HEK293 (cell line): ENCODE results near the gene PIM1.

Experiments
- HOXD13 ChIP-seq: sonication (generic); formaldehyde crosslinking; IDR thresholded peaks from 2 replicates; pipeline ENCODE4 v1.8.0; 2022; ENCODE audit warnings: missing genetic modification reagents, borderline replicate concordance
- MZF1 ChIP-seq: fragments of 450-650 bp; formaldehyde crosslinking; IDR thresholded peaks from 2 replicates; pipeline ENCODE4 v1.5.1; 2017; ENCODE audit warnings: missing biosample characterization, missing genetic modification characterization, borderline replicate concordance
- SALL2 ChIP-seq: fragments of 450-650 bp; formaldehyde crosslinking; IDR thresholded peaks from 2 replicates; pipeline ENCODE4 v1.5.0; 2017; ENCODE audit warnings: missing biosample characterization, mild to moderate bottlenecking, missing genetic modification characterization, borderline replicate concordance
- SCRT1 ChIP-seq: fragments of 450-650 bp; formaldehyde crosslinking; IDR thresholded peaks from 2 replicates; pipeline ENCODE4 v1.5.1; 2016; ENCODE audit warnings: missing biosample characterization, missing genetic modification characterization, borderline replicate concordance
- ZBTB26 ChIP-seq: fragments of 450-650 bp; formaldehyde crosslinking; optimal IDR thresholded peaks from 2 replicates; pipeline ENCODE3; 2016; ENCODE audit warnings: missing biosample characterization, mild to moderate bottlenecking, missing genetic modification characterization
- ZEB2 ChIP-seq: fragments of 450-650 bp; formaldehyde crosslinking; IDR thresholded peaks from 2 replicates; pipeline ENCODE4 v1.5.1; 2016; ENCODE audit warnings: missing biosample characterization, missing genetic modification characterization
- ZFP37 ChIP-seq: fragments of 450-650 bp; formaldehyde crosslinking; IDR thresholded peaks from 2 replicates; pipeline ENCODE4 v1.5.1; 2016; ENCODE audit warnings: missing biosample characterization, missing genetic modification characterization
- ZNF10 ChIP-seq: fragments of 450-650 bp; formaldehyde crosslinking; IDR thresholded peaks from 2 replicates; pipeline ENCODE4 v1.5.1; 2017; ENCODE audit warnings: missing biosample characterization, missing genetic modification characterization
- ZNF138 ChIP-seq: fragments of 450-650 bp; formaldehyde crosslinking; IDR thresholded peaks from 2 replicates; pipeline ENCODE4 v1.5.1; 2016; ENCODE audit warnings: missing biosample characterization, missing genetic modification characterization, borderline replicate concordance
- ZNF248 ChIP-seq: fragments of 450-650 bp; formaldehyde crosslinking; IDR thresholded peaks from 2 replicates; pipeline ENCODE4 v1.5.1; 2017; ENCODE audit warnings: missing biosample characterization, missing genetic modification characterization
- ZNF266 ChIP-seq: fragments of 450-650 bp; formaldehyde crosslinking; IDR thresholded peaks from 2 replicates; pipeline ENCODE4 v1.5.1; 2016; ENCODE audit warnings: missing biosample characterization, missing genetic modification characterization, low read depth
- ZNF341 ChIP-seq: fragments of 450-650 bp; formaldehyde crosslinking; IDR thresholded peaks from 2 replicates; pipeline ENCODE4; 2016; ENCODE audit warnings: low read depth, missing biosample characterization, missing genetic modification characterization
- ZNF473 ChIP-seq: fragments of 450-650 bp; formaldehyde crosslinking; IDR thresholded peaks from 2 replicates; pipeline ENCODE4 v1.5.1; 2017; ENCODE audit warnings: missing biosample characterization, missing genetic modification characterization
- ZNF48 ChIP-seq: fragments of 450-650 bp; formaldehyde crosslinking; IDR thresholded peaks from 2 replicates; pipeline ENCODE4 v1.5.1; 2016; ENCODE audit warnings: missing biosample characterization, missing genetic modification characterization
- ZNF529 ChIP-seq: fragments of 450-650 bp; formaldehyde crosslinking; IDR thresholded peaks from 2 replicates; pipeline ENCODE4 v1.5.1; 2017; ENCODE audit warnings: missing genetic modification characterization, missing biosample characterization; ENCODE audit not compliant: insufficient replicate concordance
- ZNF561 ChIP-seq: fragments of 450-650 bp; IDR thresholded peaks from 2 replicates; pipeline ENCODE4 v1.5.1; 2018; ENCODE audit warnings: missing biosample characterization, missing genetic modification characterization, borderline replicate concordance
- ZNF610 ChIP-seq: fragments of 450-650 bp; formaldehyde crosslinking; IDR thresholded peaks from 2 replicates; pipeline ENCODE4 v1.5.1; 2016; ENCODE audit warnings: missing biosample characterization, missing genetic modification characterization, borderline replicate concordance
- ZNF629 ChIP-seq: fragments of 450-650 bp; formaldehyde crosslinking; IDR thresholded peaks from 2 replicates; pipeline ENCODE4 v1.5.1; 2017; ENCODE audit warnings: missing biosample characterization, missing genetic modification characterization
- ZNF645 ChIP-seq: fragments of 450-650 bp; formaldehyde crosslinking; IDR thresholded peaks from 2 replicates; pipeline ENCODE4; 2016; ENCODE audit warnings: missing biosample characterization, missing genetic modification characterization
- ZNF658 ChIP-seq: fragments of 450-650 bp; formaldehyde crosslinking; IDR thresholded peaks from 2 replicates; pipeline ENCODE4; 2016; ENCODE audit warnings: missing biosample characterization, missing genetic modification characterization
- ZNF777 ChIP-seq: fragments of 450-650 bp; formaldehyde crosslinking; IDR thresholded peaks from 2 replicates; pipeline ENCODE4 v1.5.1; 2017; ENCODE audit warnings: missing biosample characterization, missing genetic modification characterization, borderline replicate concordance
- ZNF791 ChIP-seq: fragments of 450-650 bp; formaldehyde crosslinking; IDR thresholded peaks from 2 replicates; pipeline ENCODE4 v1.5.1; 2016; ENCODE audit warnings: missing biosample characterization, missing genetic modification characterization
- ZNF837 ChIP-seq: fragments of 450-650 bp; formaldehyde crosslinking; IDR thresholded peaks from 2 replicates; pipeline ENCODE4 v1.5.1; 2016; ENCODE audit warnings: missing biosample characterization, missing genetic modification characterization
- ZSCAN16 ChIP-seq: fragments of 450-650 bp; formaldehyde crosslinking; IDR thresholded peaks from 2 replicates; pipeline ENCODE4 v1.5.1; 2016; ENCODE audit warnings: missing biosample characterization, missing genetic modification characterization
- ZSCAN30 ChIP-seq: fragments of 450-650 bp; IDR thresholded peaks from 2 replicates; pipeline ENCODE4 v1.5.1; 2018; ENCODE audit warnings: missing biosample characterization, mild to moderate bottlenecking, missing genetic modification characterization, moderate library complexity
- ZSCAN5A ChIP-seq: fragments of 450-650 bp; formaldehyde crosslinking; IDR thresholded peaks from 2 replicates; pipeline ENCODE4 v1.5.1; 2016; ENCODE audit warnings: missing biosample characterization, missing genetic modification characterization
- TF ChIP-seq, protein P1 (sequence below): sonication (generic); formaldehyde crosslinking; IDR thresholded peaks from 2 replicates; pipeline ENCODE4 v1.8.1; 2022; ENCODE audit warnings: mild to moderate bottlenecking, moderate library complexity, missing genetic modification reagents
- TF ChIP-seq, protein P2 (sequence below): fragments of 450-650 bp; formaldehyde crosslinking; conservative IDR thresholded peaks from 2 replicates; pipeline ENCODE4 v1.5.1; 2016; ENCODE audit warnings: low read depth, missing biosample characterization, missing genetic modification characterization

PIM1 gene

GRCh38 chr6:37210313-37210968 is 40.5 kb downstream of the PIM1 start (continued):
- TF ChIP-seq ZSCAN5A (no peak), ZNF473 (tag by site-specific recombination) (no peak), ZEB2 (tag by site-specific recombination) (0 out of 2 replicates have a peak, but pooled peaks have one; percentile 33), ZBTB26 (no peak), ZNF561 (0 out of 2 replicates have a peak, but pooled peaks have one; percentile 20), HOXD13 (CRISPR knock-in tag) (no peak), ZNF610 (tag by site-specific recombination) (no peak), ZNF645 (no peak), ZNF48 (no peak), MZF1 (tag by site-specific recombination) (no peak), ZNF248 (tag by site-specific recombination) (no peak), ZNF629 (tag by site-specific recombination) (no peak), ZNF529 (tag by site-specific recombination) (no peak), ZNF138 (tag by site-specific recombination) (no peak), ZSCAN30 (tag by site-specific recombination) (peak; percentile 85; the same call in 1 of the 2 replicates), SALL2 (tag by site-specific recombination) (no peak), ZNF341 (tag by site-specific recombination) (no peak; the same call in 1 of the 2 replicates), SCRT1 (tag by site-specific recombination) (no peak), ZNF266 (tag by site-specific recombination) (no peak), ZNF658 (tag by site-specific recombination) (no peak), ZSCAN16 (tag by site-specific recombination) (no peak), ZNF791 (tag by site-specific recombination) (no peak), ZNF777 (tag by site-specific recombination) (no peak), ZNF10 (tag by site-specific recombination) (0 out of 2 replicates have a peak, but pooled peaks have one; percentile 35), ZNF837 (tag by site-specific recombination) (no peak), ZFP37 (tag by site-specific recombination) (peak; percentile 43; the same call in 1 of the 2 replicates)
- TF ChIP-seq, protein P1, sequence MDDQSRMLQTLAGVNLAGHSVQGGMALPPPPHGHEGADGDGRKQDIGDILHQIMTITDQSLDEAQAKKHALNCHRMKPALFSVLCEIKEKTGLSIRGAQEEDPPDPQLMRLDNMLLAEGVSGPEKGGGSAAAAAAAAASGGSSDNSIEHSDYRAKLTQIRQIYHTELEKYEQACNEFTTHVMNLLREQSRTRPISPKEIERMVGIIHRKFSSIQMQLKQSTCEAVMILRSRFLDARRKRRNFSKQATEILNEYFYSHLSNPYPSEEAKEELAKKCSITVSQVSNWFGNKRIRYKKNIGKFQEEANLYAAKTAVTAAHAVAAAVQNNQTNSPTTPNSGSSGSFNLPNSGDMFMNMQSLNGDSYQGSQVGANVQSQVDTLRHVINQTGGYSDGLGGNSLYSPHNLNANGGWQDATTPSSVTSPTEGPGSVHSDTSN (CRISPR knock-in tag), result no peak; the same call in 1 of the 2 replicates
- TF ChIP-seq, protein P2, sequence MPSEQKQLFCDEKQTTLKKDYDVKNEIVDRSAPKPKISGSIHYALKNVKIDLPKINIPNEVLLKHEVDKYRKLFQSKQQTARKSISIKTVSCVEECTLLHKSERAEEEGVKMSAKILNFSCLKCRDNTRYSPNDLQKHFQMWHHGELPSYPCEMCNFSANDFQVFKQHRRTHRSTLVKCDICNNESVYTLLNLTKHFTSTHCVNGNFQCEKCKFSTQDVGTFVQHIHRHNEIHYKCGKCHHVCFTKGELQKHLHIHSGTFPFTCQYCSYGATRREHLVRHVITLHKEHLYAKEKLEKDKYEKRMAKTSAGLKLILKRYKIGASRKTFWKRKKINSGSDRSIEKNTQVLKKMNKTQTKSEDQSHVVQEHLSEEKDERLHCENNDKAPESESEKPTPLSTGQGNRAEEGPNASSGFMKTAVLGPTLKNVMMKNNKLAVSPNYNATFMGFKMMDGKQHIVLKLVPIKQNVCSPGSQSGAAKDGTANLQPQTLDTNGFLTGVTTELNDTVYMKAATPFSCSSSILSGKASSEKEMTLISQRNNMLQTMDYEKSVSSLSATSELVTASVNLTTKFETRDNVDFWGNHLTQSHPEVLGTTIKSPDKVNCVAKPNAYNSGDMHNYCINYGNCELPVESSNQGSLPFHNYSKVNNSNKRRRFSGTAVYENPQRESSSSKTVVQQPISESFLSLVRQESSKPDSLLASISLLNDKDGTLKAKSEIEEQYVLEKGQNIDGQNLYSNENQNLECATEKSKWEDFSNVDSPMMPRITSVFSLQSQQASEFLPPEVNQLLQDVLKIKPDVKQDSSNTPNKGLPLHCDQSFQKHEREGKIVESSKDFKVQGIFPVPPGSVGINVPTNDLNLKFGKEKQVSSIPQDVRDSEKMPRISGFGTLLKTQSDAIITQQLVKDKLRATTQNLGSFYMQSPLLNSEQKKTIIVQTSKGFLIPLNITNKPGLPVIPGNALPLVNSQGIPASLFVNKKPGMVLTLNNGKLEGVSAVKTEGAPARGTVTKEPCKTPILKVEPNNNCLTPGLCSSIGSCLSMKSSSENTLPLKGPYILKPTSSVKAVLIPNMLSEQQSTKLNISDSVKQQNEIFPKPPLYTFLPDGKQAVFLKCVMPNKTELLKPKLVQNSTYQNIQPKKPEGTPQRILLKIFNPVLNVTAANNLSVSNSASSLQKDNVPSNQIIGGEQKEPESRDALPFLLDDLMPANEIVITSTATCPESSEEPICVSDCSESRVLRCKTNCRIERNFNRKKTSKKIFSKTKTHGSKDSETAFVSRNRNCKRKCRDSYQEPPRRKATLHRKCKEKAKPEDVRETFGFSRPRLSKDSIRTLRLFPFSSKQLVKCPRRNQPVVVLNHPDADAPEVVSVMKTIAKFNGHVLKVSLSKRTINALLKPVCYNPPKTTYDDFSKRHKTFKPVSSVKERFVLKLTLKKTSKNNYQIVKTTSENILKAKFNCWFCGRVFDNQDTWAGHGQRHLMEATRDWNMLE (tag by site-specific recombination), result no peak
